SK-N-SH (cell line): ENCODE measurements around the gene VWF. TPM values are rescaled to one million over a fixed set of nuclear protein-coding genes. Genes with fewer than 3 reads are reported as not detected.

Source experiments
- CTCF ChIA-PET: fragments of 300-600, 350-600 bp; formaldehyde crosslinking; extraction: SDS; loops from one replicate; lab custom pipeline; 2021; lab: Yijun Ruan, JAX
- POLR2A ChIA-PET: fragments of 350-600 bp; sonication (Branson Sonifier 250); formaldehyde crosslinking; extraction: SDS; loops from one replicate; lab custom pipeline; 2020; ENCODE audit warnings: antibody characterized with exemption, inconsistent platforms; lab: Yijun Ruan, JAX
- DNase-seq: peaks from one replicate; pipeline ENCODE4 v3.0.0; 2012
- H2AFZ ChIP-seq: fragments of 200-600 bp; sonication (generic); 2 replicates; pipeline ENCODE4 v1.8.1; 2016; ENCODE audit warnings: antibody characterized with exemption, mild to moderate bottlenecking, low read depth
- H3F3A ChIP-seq: fragments of 200-600 bp; sonication (generic); replicated peaks from 2 replicates; pipeline ENCODE3; 2016; ENCODE audit warnings: antibody characterized with exemption, mild to moderate bottlenecking; ENCODE audit not compliant: insufficient read depth
- H3K27ac ChIP-seq, 2 experiments: fragments of 200-500 bp in 1 of 2; fragments of 200-600 bp in 1 of 2; sonication (Bioruptor generic) in 1 of 2; sonication (generic), shearing (Covaris generic) in 1 of 2; 2 replicates each; pipeline versions ENCODE4 v1.5.1 to v1.6.1; 2014 to 2016; ENCODE audit warnings: low read depth in 2 of 2, inconsistent platforms in 1 of 2, low read length in 1 of 2, mild to moderate bottlenecking in 1 of 2, mixed read lengths in 1 of 2
- H3K27me3 ChIP-seq: fragments of 200-600 bp; sonication (generic), shearing (Covaris generic); 2 replicates; pipeline ENCODE4 v1.6.1; 2016; ENCODE audit warnings: mixed run types; ENCODE audit not compliant: insufficient read depth
- H3K36me3 ChIP-seq, 2 experiments: fragments of 200-500 bp in 1 of 2; fragments of 200-600 bp in 1 of 2; sonication (Bioruptor generic) in 1 of 2; sonication (generic) in 1 of 2; replicated peaks in 1 of 2; 2 replicates each; pipeline versions ENCODE3 to v1.5.1; 2014 to 2016; ENCODE audit warnings: low read length in 1 of 2, mild to moderate bottlenecking in 1 of 2; ENCODE audit not compliant: insufficient read depth in 2 of 2, control insufficient read depth in 1 of 2
- H3K4me1 ChIP-seq, 2 experiments: fragments of 200-500 bp in 1 of 2; fragments of 200-600 bp in 1 of 2; sonication (Bioruptor generic) in 1 of 2; sonication (generic), shearing (Covaris generic) in 1 of 2; 2 replicates each; pipeline versions ENCODE4 v1.5.1 to v1.6.1; 2014 to 2016; ENCODE audit warnings: low read depth in 1 of 2, low read length in 1 of 2, mixed run types in 1 of 2; ENCODE audit not compliant: insufficient read depth in 2 of 2, control insufficient read depth in 1 of 2
- H3K4me2 ChIP-seq: fragments of 200-600 bp; sonication (generic), shearing (Covaris generic); 2 replicates; pipeline ENCODE4 v1.6.1; 2017; ENCODE audit warnings: mixed run types
- H3K4me3 ChIP-seq, 2 experiments: fragments of 200-500 bp in 1 of 2; fragments of 200-600 bp in 1 of 2; sonication (Bioruptor generic) in 1 of 2; sonication (generic), shearing (Covaris generic) in 1 of 2; 2 replicates each; pipeline versions ENCODE4 v1.5.1 to v1.8.1; 2014 to 2016; ENCODE audit warnings: low read depth in 2 of 2, inconsistent platforms in 1 of 2, low read length in 1 of 2, mild to moderate bottlenecking in 1 of 2, mixed read lengths in 1 of 2, moderate library complexity in 1 of 2
- H3K79me2 ChIP-seq: fragments of 200-600 bp; sonication (generic); 2 replicates; pipeline ENCODE4 v1.8.1; 2017; ENCODE audit warnings: mild to moderate bottlenecking; ENCODE audit not compliant: insufficient read depth
- H3K9ac ChIP-seq: fragments of 200-600 bp; sonication (generic); 2 replicates; pipeline ENCODE4 v1.6.1; 2017; ENCODE audit warnings: mixed run types
- H3K9me2 ChIP-seq: fragments of 200-600 bp; sonication (generic); 2 replicates; pipeline ENCODE4 v1.6.1; 2017; ENCODE audit warnings: mixed run types
- H3K9me3 ChIP-seq: fragments of 200-600 bp; sonication (generic); 2 replicates; pipeline ENCODE4 v1.6.1; 2017; ENCODE audit warnings: mixed run types, mild to moderate bottlenecking, moderate library complexity
- H4K20me1 ChIP-seq: fragments of 200-600 bp; sonication (generic); 2 replicates; pipeline ENCODE4 v1.6.1; 2017; ENCODE audit warnings: mild to moderate bottlenecking, mixed run types; ENCODE audit not compliant: insufficient read depth
- CHD2 ChIP-seq: fragments of 150-350 bp; IDR thresholded peaks from 2 replicates; pipeline ENCODE4 v1.6.1; 2018; ENCODE audit warnings: low read length; ENCODE audit not compliant: partially characterized antibody
- EP300 ChIP-seq, 2 experiments: IDR thresholded peaks; 2 replicates each; pipeline versions ENCODE4 v1.4.0 to v1.6.1; 2012; ENCODE audit warnings: borderline replicate concordance in 1 of 2, low read depth in 1 of 2, low read length in 1 of 2
- EZH2phosphoT487 ChIP-seq: fragments of 200-600 bp; sonication (generic); IDR thresholded peaks from 2 replicates; pipeline ENCODE4 v1.6.1; 2017; ENCODE audit warnings: low read depth, mixed run types, mild to moderate bottlenecking, antibody characterized with exemption, moderate library complexity, borderline replicate concordance
- GABPA ChIP-seq: IDR thresholded peaks from 2 replicates; pipeline ENCODE4 v1.4.0; 2012; ENCODE audit warnings: low read depth, mild to moderate bottlenecking
- GATA2 ChIP-seq: sonication (generic); formaldehyde crosslinking; IDR thresholded peaks from 2 replicates; pipeline ENCODE4 v1.5.0; 2020; ENCODE audit warnings: mild to moderate bottlenecking, missing genetic modification reagents
- JUND ChIP-seq: IDR thresholded peaks from 2 replicates; pipeline ENCODE4 v1.4.0; 2012
- MEF2A ChIP-seq: IDR thresholded peaks from 2 replicates; pipeline ENCODE4 v1.4.0; 2012; ENCODE audit warnings: low read depth, borderline replicate concordance
- NFIC ChIP-seq: IDR thresholded peaks from 2 replicates; pipeline ENCODE4 v1.4.0; 2012; ENCODE audit warnings: borderline replicate concordance
- POLR2AphosphoS5 ChIP-seq: IDR thresholded peaks from 2 replicates; pipeline ENCODE4 v1.6.1; 2012; ENCODE audit warnings: low read depth, low read length
- RFX5 ChIP-seq: IDR thresholded peaks from 2 replicates; pipeline ENCODE4 v1.6.1; 2012; ENCODE audit warnings: mild to moderate bottlenecking, improper control_type of control experiment, low read length
- RXRA ChIP-seq: IDR thresholded peaks from 2 replicates; pipeline ENCODE4 v1.4.0; 2012; ENCODE audit warnings: low read depth, mild to moderate bottlenecking, borderline replicate concordance
- SIN3A ChIP-seq: IDR thresholded peaks from 2 replicates; pipeline ENCODE4 v1.6.1; 2012; ENCODE audit warnings: low read depth, mild to moderate bottlenecking, low read length, moderate library complexity, borderline replicate concordance
- TAF1 ChIP-seq: IDR thresholded peaks from 2 replicates; pipeline ENCODE4 v1.6.1; 2012; ENCODE audit warnings: low read depth, mild to moderate bottlenecking, low read length, moderate library complexity, borderline replicate concordance
- YY1 ChIP-seq: IDR thresholded peaks from 2 replicates; pipeline ENCODE4 v1.4.0; 2012; ENCODE audit warnings: low read depth, mild to moderate bottlenecking
- WGBS: methylation state at CpG from one replicate; pipeline ENCODE4 v1.1.6; 2017; ENCODE audit warnings: low lambda C conversion rate; 5-methylcytosine and 5-hydroxymethylcytosine counted together
- polyA plus RNA-seq, 3 experiments: library from polyadenylated mRNA; depleted of rRNA; stranded (reverse); fragments of >200 nt; gene quantifications; 2 replicates each; pipeline ENCODE4 v1.2.3, GENCODE V29; 2012
- TF ChIP-seq, protein P1 (sequence below): IDR thresholded peaks from 2 replicates; pipeline ENCODE4 v1.4.0; 2012; ENCODE audit warnings: low read depth, borderline replicate concordance
- TF ChIP-seq, protein P2 (sequence below): IDR thresholded peaks from 2 replicates; pipeline ENCODE4 v1.4.0; 2012; ENCODE audit warnings: low read depth, borderline replicate concordance

VWF gene
- polyA plus RNA-seq, 1 of the 3 experiments (the other 2 are of a cell fraction) = 0.12 TPM

DNA sequence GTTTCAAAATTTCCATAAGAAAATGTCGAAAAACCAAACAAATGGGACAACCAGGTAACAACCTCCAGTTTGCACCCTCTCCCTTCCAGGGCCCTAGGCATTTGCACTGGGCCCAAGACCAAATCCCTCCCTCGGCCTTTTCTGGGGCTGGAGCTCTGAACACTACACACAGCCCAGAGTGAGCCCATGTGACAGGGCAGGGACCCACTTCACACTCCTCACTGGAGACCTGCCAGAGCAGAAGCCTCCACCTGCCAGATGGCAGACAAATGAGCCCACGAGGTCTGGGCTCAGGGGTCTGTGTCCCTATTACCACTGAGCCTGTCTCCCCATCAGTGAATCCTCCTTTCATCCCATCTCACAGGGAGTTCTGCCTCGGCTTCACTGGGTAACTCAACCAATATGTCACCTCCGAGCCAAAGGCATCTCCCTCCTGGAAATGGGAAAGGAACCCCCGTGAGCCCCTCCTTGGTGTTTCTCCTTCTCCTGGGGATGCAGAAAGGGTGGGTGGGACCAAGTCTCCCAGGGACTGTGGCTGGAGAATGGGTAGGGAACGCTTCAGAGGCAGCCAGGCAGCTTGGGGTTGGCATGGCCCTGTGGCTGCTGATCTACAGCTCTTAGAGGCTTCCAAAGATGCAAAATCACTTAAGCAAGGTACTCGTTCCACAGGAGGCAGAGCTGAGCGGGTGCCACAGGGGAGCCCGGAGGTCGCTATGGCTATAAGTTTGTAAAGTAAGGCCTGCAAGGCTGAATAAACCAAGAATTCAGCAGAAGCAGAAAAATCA is 10.6 kb downstream of the VWF start:
- H3K4me2 ChIP-seq = no peak overlapping the region
- no peaks in the 10 kb centered on the region for H3K27me3 ChIP-seq
- ChIA-PET CTCF (interaction anchor here (0.6 kb wide), 1 partner anchor 53 kb away, joined by 3 read pairs; no protein-coding TSS in a partner anchor), POLR2A (interaction anchor here (0.5 kb wide), 1 partner anchor 35 kb away, joined by 3 read pairs; no protein-coding TSS in a partner anchor)
- H3K79me2 ChIP-seq = no peaks in the 10 kb centered on the region
- H3F3A ChIP-seq = no peaks in the 10 kb centered on the region
- H3K9ac ChIP-seq = no peak overlapping the region
- no peak for DNase-seq
- no peak overlapping the region for H3K4me3 ChIP-seq
- H2AFZ ChIP-seq = no peak overlapping the region
- H3K4me1 ChIP-seq = peaks cover 0 to 28% of the 10 kb centered on the region in 2 experiments; a peak in 2 of 4 replicates
- no peaks in the 10 kb centered on the region for H3K9me2 ChIP-seq
- WGBS = 84% methylated on average over 10 of the region's 11 CpGs
- H3K27ac ChIP-seq = peak overlapping the region in 1 of 2 experiments; percentile 85; a peak in 2 of 4 replicates
- no peaks in the 10 kb centered on the region for H4K20me1 ChIP-seq
- TF ChIP-seq JUND (no peak), EZH2phosphoT487 (no peak), RXRA (no peak), NFIC (no peak), EP300 (IDR thresholded peaks at IDR 0.05; ENCODE audit: borderline replicate concordance in 1 of 2, low read depth in 1 of 2, low read length in 1 of 2) (no peak), GABPA (no peak), RFX5 (no peak), MEF2A (no peak), YY1 (no peak), TAF1 (no peak), CHD2 (no peak), POLR2AphosphoS5 (no peak)
- TF ChIP-seq, protein P1, sequence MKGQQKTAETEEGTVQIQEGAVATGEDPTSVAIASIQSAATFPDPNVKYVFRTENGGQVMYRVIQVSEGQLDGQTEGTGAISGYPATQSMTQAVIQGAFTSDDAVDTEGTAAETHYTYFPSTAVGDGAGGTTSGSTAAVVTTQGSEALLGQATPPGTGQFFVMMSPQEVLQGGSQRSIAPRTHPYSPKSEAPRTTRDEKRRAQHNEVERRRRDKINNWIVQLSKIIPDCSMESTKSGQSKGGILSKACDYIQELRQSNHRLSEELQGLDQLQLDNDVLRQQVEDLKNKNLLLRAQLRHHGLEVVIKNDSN = no peak
- TF ChIP-seq, protein P2, sequence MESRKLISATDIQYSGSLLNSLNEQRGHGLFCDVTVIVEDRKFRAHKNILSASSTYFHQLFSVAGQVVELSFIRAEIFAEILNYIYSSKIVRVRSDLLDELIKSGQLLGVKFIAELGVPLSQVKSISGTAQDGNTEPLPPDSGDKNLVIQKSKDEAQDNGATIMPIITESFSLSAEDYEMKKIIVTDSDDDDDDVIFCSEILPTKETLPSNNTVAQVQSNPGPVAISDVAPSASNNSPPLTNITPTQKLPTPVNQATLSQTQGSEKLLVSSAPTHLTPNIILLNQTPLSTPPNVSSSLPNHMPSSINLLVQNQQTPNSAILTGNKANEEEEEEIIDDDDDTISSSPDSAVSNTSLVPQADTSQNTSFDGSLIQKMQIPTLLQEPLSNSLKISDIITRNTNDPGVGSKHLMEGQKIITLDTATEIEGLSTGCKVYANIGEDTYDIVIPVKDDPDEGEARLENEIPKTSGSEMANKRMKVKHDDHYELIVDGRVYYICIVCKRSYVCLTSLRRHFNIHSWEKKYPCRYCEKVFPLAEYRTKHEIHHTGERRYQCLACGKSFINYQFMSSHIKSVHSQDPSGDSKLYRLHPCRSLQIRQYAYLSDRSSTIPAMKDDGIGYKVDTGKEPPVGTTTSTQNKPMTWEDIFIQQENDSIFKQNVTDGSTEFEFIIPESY = no peak
- TF ChIP-seq, all 33 proteins: peak for 0
- H3K36me3 ChIP-seq = no peaks in the 10 kb centered on the region
- H3K9me3 ChIP-seq = no peaks in the 10 kb centered on the region

DNA sequence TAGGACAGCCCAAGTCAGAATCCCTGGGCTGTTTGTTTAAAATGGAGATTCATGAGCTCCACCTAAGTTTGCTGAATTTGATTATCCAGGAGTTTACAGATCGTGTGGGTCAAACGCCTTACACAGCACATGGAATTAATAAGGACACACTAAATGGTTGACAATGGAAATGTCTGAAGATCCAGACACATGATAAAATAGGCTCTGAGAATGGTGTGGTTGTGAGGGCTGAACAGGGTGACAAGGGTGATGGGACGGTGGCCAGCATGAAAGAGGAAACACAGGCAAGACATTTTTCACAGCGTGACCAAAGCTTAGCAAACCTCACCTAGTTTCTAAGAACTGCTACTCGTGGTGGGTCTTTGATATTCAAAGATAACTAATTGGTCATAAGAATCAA is 12.5 kb downstream of the VWF start:
- H3K9me3 ChIP-seq = no peaks in the 10 kb centered on the region
- 45% methylated on average over 5 of the region's 5 CpGs for WGBS
- CTCF ChIA-PET = interaction anchor here (0.7 to 1.7 kb wide), 4 partner anchors 39 to 172 kb away, joined by 3 to 5 read pairs (median 4); no protein-coding TSS in a partner anchor
- no peak overlapping the region for H2AFZ ChIP-seq
- H4K20me1 ChIP-seq = no peaks in the 10 kb centered on the region
- peak overlapping the region in 1 of 2 experiments; percentile 96; a peak in 2 of 4 replicates for H3K27ac ChIP-seq
- no peak for TF ChIP-seq SIN3A
- peak in 1 of 2 experiments; percentile 59; a peak in 1 of 4 replicates for TF ChIP-seq EP300 (IDR thresholded peaks at IDR 0.05; ENCODE audit: borderline replicate concordance in 1 of 2, low read depth in 1 of 2, low read length in 1 of 2)
- peak; percentile 82 for TF ChIP-seq GATA2 (CRISPR knock-in tag)
- TF ChIP-seq, all 33 proteins: peak for 2
- POLR2A ChIA-PET = interaction anchor here (0.7 to 1.2 kb wide), 2 partner anchors 18 to 27 kb away, joined by 3 to 5 read pairs; no protein-coding TSS in a partner anchor
- Histone ChIP-seq H3K9me2 (no peaks in the 10 kb centered on the region), H3K4me1 (peaks cover 0 to 28% of the 10 kb centered on the region in 2 experiments; a peak in 2 of 4 replicates), H3K4me2 (no peak overlapping the region), H3K79me2 (no peaks in the 10 kb centered on the region), H3K4me3 (no peak overlapping the region), H3K27me3 (no peaks in the 10 kb centered on the region), H3K36me3 (no peaks in the 10 kb centered on the region), H3F3A (no peaks in the 10 kb centered on the region), H3K9ac (no peak overlapping the region)
- DNase-seq = peak; percentile 40
